ENCODE results near the gene PHKB.

Gene PHKB

GRCh38 chr16:47695756-47696155 is 234.6 kb downstream of the PHKB start:
- Histone ChIP-seq H3K36me3 (replicated peaks) (peaks cover 6% of the 10 kb centered on the region), H3K4me3 (ENCODE audit: low read depth, low read length) (no peak overlapping the region), H3K27ac (no peak overlapping the region), H3K27me3 (replicated peaks) (no peaks in the 10 kb centered on the region)
- in situ Hi-C loops (cut with HindIII; ENCODE audit: low pct_ligation_motif_present, low sequenced_read_pairs), result no loop called here
- no peak for DNase-seq
- TF ChIP-seq, protein P1, sequence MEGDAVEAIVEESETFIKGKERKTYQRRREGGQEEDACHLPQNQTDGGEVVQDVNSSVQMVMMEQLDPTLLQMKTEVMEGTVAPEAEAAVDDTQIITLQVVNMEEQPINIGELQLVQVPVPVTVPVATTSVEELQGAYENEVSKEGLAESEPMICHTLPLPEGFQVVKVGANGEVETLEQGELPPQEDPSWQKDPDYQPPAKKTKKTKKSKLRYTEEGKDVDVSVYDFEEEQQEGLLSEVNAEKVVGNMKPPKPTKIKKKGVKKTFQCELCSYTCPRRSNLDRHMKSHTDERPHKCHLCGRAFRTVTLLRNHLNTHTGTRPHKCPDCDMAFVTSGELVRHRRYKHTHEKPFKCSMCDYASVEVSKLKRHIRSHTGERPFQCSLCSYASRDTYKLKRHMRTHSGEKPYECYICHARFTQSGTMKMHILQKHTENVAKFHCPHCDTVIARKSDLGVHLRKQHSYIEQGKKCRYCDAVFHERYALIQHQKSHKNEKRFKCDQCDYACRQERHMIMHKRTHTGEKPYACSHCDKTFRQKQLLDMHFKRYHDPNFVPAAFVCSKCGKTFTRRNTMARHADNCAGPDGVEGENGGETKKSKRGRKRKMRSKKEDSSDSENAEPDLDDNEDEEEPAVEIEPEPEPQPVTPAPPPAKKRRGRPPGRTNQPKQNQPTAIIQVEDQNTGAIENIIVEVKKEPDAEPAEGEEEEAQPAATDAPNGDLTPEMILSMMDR (IDR thresholded peaks at IDR 0.05; ENCODE audit: low read depth, low read length, missing control alignments), result no peak

DNA sequence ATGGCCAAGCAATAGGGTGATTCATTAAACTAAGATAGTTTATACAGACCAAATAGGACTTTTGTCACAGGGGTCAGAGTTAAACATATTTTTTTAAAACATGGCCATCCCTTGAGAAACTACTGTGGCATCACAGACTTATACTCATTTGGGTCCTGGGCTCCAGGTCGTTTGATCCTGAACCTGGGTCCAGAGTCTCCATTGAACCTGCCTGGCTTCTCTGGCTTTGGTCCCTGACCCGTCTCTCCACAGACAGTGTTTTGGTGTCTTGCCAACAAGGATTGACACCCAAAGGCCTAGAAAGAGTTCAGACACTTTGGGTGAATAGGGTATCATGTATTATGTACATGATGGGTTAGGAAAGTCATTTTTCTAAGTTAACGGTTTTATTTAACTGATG is 236.7 kb downstream of the PHKB start:
- in situ Hi-C loops (cut with HindIII; ENCODE audit: low pct_ligation_motif_present, low sequenced_read_pairs), result no loop called here
- DNase-seq, result no peak
- Histone ChIP-seq H3K36me3 (replicated peaks) (peaks cover 6% of the 10 kb centered on the region), H3K27me3 (replicated peaks) (no peaks in the 10 kb centered on the region), H3K4me3 (ENCODE audit: low read depth, low read length) (no peak overlapping the region), H3K27ac (no peak overlapping the region)
- TF ChIP-seq, protein P1 (IDR thresholded peaks at IDR 0.05; ENCODE audit: low read depth, low read length, missing control alignments), result no peak

DNA sequence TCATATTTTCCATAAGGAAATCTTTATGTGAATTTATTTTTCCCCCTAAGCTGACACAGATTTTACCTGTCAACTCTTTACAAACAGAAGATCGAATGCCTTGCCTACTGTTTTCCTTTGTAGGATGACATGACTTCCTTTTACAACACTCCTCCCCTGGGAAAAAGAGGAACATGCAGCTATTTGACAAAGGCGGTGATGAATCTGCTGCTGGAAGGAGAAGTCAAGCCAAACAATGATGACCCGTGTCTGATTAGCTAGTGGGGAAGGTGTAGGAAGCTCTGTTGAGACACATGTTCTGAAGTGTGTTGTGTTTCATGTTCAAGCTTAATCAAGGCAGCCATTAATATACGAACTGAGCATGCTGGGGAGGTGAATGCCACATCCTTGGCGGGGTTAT is 238.0 kb downstream of the PHKB start:
- TF ChIP-seq, protein P1 (IDR thresholded peaks at IDR 0.05; ENCODE audit: low read depth, low read length, missing control alignments), result no peak
- H3K4me3 ChIP-seq (ENCODE audit: low read depth, low read length), result no peak overlapping the region
- in situ Hi-C loops (cut with HindIII; ENCODE audit: low pct_ligation_motif_present, low sequenced_read_pairs), result no loop called here
- H3K27me3 ChIP-seq (replicated peaks), result no peaks in the 10 kb centered on the region
- H3K36me3 ChIP-seq (replicated peaks), result peaks cover 6% of the 10 kb centered on the region
- H3K27ac ChIP-seq, result no peak overlapping the region
- no peak for DNase-seq

GRCh38 chr16:47700857-47701587 is 239.9 kb downstream of the PHKB start:
- H3K27ac ChIP-seq, result no peak overlapping the region
- peaks cover 6% of the 10 kb centered on the region for H3K36me3 ChIP-seq (replicated peaks)
- DNase-seq, result no peak
- H3K27me3 ChIP-seq (replicated peaks), result no peaks in the 10 kb centered on the region
- in situ Hi-C loops (cut with HindIII; ENCODE audit: low pct_ligation_motif_present, low sequenced_read_pairs), result no loop called here
- TF ChIP-seq, protein P1 (IDR thresholded peaks at IDR 0.05; ENCODE audit: low read depth, low read length, missing control alignments), result no peak
- no peak overlapping the region for H3K4me3 ChIP-seq (ENCODE audit: low read depth, low read length)

DNA sequence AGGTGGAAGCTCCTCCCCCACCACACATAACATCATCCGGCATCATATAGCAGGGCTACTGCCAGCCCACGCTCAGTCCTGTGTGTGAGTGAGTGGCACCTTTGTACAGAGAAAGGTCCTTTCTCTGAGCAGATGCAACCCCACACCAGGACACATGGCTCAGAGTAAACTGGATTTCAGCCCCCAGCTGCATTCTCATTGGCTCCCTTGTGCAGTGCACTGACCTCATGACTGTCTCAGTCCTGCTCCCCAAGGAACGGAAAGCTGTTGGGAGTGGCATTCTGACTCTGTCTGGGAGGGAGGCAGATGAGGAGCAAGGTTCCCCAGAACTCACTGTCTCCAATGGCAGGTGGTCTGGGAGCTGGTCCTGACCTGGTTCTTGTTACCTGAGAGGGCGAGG is 244.1 kb downstream of the PHKB start:
- Histone ChIP-seq H3K36me3 (replicated peaks) (no peaks in the 10 kb centered on the region), H3K27me3 (replicated peaks) (no peaks in the 10 kb centered on the region), H3K4me3 (ENCODE audit: low read depth, low read length) (no peak overlapping the region), H3K27ac (no peak overlapping the region)
- no peak for DNase-seq
- TF ChIP-seq, protein P1 (IDR thresholded peaks at IDR 0.05; ENCODE audit: low read depth, low read length, missing control alignments), result no peak
- in situ Hi-C loops (cut with HindIII; ENCODE audit: low pct_ligation_motif_present, low sequenced_read_pairs), result no loop called here

DNA sequence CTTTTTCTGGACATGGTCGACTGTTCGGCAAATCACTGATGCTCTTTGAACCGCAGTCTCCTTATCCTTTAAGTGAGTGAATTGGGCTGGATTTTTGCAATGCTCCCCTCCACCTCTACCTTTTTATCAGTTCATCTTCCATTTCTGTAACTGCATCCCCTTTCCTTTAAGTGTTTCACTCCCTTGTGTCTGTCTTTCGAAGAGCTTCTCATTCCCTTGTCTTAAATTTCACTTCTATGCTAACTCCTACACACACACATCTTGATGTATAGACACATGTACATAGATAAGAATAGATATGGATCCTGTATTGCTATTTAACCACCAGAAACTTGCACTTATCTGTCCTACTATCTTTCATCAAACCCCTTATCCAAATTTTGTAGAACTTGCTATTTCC is 250.7 kb downstream of the PHKB start:
- in situ Hi-C loops (cut with HindIII; ENCODE audit: low pct_ligation_motif_present, low sequenced_read_pairs), result no loop called here

More for the DNA sequence above, 250.7 kb downstream of the PHKB start:
- no peak for DNase-seq
- TF ChIP-seq, protein P1 (IDR thresholded peaks at IDR 0.05; ENCODE audit: low read depth, low read length, missing control alignments), result no peak
- Histone ChIP-seq H3K4me3 (ENCODE audit: low read depth, low read length) (no peak overlapping the region), H3K27ac (no peak overlapping the region), H3K27me3 (replicated peaks) (no peaks in the 10 kb centered on the region), H3K36me3 (replicated peaks) (no peaks in the 10 kb centered on the region)

Data from brain microvascular endothelial cell (primary cell).